ENCODE measurements around the gene MOV10L1. TPM values are rescaled to one million over a fixed set of nuclear protein-coding genes. Genes with fewer than 3 reads are reported as not detected.

The MOV10L1 gene
- total RNA-seq, 1 experiment from 2014 or later, result 0.26 TPM

DNA sequence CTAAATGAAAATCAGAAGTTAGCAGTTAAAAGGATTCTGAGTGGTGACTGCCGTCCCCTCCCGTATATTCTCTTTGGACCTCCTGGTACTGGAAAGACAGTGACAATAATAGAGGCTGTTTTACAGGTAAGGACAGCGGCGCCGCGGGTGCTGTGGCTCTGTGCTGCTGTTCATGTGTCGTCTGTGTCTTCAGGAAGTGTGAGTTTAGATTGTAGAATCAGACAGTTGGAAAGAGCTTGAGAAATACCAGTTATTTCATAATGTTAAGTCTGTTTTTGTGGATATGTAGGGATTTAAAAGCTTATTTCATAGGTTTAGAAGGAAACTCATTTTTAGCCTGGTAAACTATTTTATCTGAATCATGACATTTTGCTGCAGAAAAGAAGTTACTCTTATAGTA lies 53.3 kb downstream of the MOV10L1 start:
- intact Hi-C loops (cut with micrococcal nuclease), result loop anchor here (5.0 kb wide), 1 partner anchor 211 kb away; no protein-coding TSS in a partner anchor
- no TSS peak for BruUV-seq (replicated peaks)
- ATAC-seq (no peak), DNase-seq (no peak)
- CTCF ChIA-PET, result interaction anchor here (0.7 kb wide), 1 partner anchor 181 kb away, joined by 4 read pairs; no protein-coding TSS in a partner anchor
- Histone ChIP-seq H3K4me3 (ENCODE audit: low read length) (no peak overlapping the region), H3K9ac (ENCODE audit: low read length) (no peak overlapping the region), H3K79me2 (ENCODE audit: low read length) (no peaks in the 10 kb centered on the region), H3F3A (ENCODE audit: low read length, unreplicated experiment) (no peaks in the 10 kb centered on the region), H3K27me3 (ENCODE audit: low read length) (no peaks in the 10 kb centered on the region), H3K4me2 (ENCODE audit: low read length) (no peak overlapping the region), H3K4me1 (ENCODE audit: insufficient read depth, low read length) (no peaks in the 10 kb centered on the region; the same call in 1 of the 2 replicates), H3K27ac (ENCODE audit: low read length) (no peak overlapping the region), H3K9me3 (ENCODE audit: low read length) (no peaks in the 10 kb centered on the region), H2AFZ (ENCODE audit: low read length) (no peak overlapping the region), H4K20me1 (ENCODE audit: low read length) (no peaks in the 10 kb centered on the region), H3K36me3 (ENCODE audit: low read depth, low read length) (no peaks in the 10 kb centered on the region), H3K9me2 (replicated peaks; ENCODE audit: low read length) (no peaks in the 10 kb centered on the region)
- TF ChIP-seq EZH2phosphoT487 (IDR thresholded peaks at IDR 0.05; ENCODE audit: borderline replicate concordance, low read length) (no peak), EZH2 (IDR thresholded peaks at IDR 0.05; ENCODE audit: low read length, unreplicated experiment) (no peak)
- TF ChIP-seq, protein P1, sequence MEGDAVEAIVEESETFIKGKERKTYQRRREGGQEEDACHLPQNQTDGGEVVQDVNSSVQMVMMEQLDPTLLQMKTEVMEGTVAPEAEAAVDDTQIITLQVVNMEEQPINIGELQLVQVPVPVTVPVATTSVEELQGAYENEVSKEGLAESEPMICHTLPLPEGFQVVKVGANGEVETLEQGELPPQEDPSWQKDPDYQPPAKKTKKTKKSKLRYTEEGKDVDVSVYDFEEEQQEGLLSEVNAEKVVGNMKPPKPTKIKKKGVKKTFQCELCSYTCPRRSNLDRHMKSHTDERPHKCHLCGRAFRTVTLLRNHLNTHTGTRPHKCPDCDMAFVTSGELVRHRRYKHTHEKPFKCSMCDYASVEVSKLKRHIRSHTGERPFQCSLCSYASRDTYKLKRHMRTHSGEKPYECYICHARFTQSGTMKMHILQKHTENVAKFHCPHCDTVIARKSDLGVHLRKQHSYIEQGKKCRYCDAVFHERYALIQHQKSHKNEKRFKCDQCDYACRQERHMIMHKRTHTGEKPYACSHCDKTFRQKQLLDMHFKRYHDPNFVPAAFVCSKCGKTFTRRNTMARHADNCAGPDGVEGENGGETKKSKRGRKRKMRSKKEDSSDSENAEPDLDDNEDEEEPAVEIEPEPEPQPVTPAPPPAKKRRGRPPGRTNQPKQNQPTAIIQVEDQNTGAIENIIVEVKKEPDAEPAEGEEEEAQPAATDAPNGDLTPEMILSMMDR (conservative IDR thresholded peaks at IDR 0.05; ENCODE audit: low read depth, low read length), result no peak
- POLR2A ChIA-PET (ENCODE audit: unreplicated experiment), result no interaction called here

DNA sequence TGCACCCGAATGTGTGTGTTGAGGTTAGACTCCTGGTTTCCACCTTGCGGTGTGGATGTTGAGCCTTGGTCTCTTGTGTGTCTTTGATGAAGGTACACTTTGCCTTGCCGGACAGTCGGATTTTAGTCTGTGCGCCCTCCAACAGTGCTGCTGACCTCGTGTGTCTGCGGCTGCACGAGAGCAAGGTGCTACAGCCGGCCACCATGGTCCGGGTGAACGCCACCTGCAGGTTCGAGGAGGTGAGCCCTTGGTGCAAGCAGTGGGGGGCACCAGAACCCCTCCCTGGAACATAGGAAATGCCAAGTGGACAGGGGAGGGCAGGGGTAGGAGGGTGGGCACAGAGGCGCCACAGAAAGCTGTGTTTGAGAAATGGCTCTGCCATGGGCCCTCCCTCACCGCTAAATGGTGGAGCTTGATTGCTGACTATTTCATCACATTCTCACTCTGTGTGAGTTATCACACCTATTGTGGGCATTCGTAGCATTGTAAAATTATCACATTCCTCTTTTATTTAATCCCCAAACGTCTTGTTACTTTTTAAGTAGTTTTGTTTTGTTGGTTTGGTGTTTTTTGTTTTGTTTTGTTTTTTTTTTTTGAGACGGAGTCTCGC lies 54.3 kb downstream of the MOV10L1 start:
- Histone ChIP-seq H3F3A (ENCODE audit: low read length, unreplicated experiment) (no peaks in the 10 kb centered on the region), H2AFZ (ENCODE audit: low read length) (no peak overlapping the region), H3K27ac (ENCODE audit: low read length) (no peak overlapping the region), H3K4me1 (ENCODE audit: insufficient read depth, low read length) (no peaks in the 10 kb centered on the region; the same call in 1 of the 2 replicates), H3K9me2 (replicated peaks; ENCODE audit: low read length) (no peaks in the 10 kb centered on the region), H3K36me3 (ENCODE audit: low read depth, low read length) (no peaks in the 10 kb centered on the region), H3K9me3 (ENCODE audit: low read length) (no peaks in the 10 kb centered on the region), H3K79me2 (ENCODE audit: low read length) (no peaks in the 10 kb centered on the region), H4K20me1 (ENCODE audit: low read length) (no peaks in the 10 kb centered on the region), H3K9ac (ENCODE audit: low read length) (no peak overlapping the region), H3K4me2 (ENCODE audit: low read length) (no peak overlapping the region), H3K4me3 (ENCODE audit: low read length) (no peak overlapping the region), H3K27me3 (ENCODE audit: low read length) (no peaks in the 10 kb centered on the region)
- ChIA-PET CTCF (no interaction called here), POLR2A (ENCODE audit: unreplicated experiment) (no interaction called here)
- DNase-seq (no peak), ATAC-seq (no peak)
- TF ChIP-seq EZH2 (IDR thresholded peaks at IDR 0.05; ENCODE audit: low read length, unreplicated experiment) (no peak), EZH2phosphoT487 (IDR thresholded peaks at IDR 0.05; ENCODE audit: borderline replicate concordance, low read length) (no peak)
- TF ChIP-seq, protein P1 (conservative IDR thresholded peaks at IDR 0.05; ENCODE audit: low read depth, low read length), result no peak
- intact Hi-C loops (cut with micrococcal nuclease), result loop anchor here (5.0 kb wide), 1 partner anchor 212 kb away; no protein-coding TSS in a partner anchor
- no TSS peak for BruUV-seq (replicated peaks)

DNA sequence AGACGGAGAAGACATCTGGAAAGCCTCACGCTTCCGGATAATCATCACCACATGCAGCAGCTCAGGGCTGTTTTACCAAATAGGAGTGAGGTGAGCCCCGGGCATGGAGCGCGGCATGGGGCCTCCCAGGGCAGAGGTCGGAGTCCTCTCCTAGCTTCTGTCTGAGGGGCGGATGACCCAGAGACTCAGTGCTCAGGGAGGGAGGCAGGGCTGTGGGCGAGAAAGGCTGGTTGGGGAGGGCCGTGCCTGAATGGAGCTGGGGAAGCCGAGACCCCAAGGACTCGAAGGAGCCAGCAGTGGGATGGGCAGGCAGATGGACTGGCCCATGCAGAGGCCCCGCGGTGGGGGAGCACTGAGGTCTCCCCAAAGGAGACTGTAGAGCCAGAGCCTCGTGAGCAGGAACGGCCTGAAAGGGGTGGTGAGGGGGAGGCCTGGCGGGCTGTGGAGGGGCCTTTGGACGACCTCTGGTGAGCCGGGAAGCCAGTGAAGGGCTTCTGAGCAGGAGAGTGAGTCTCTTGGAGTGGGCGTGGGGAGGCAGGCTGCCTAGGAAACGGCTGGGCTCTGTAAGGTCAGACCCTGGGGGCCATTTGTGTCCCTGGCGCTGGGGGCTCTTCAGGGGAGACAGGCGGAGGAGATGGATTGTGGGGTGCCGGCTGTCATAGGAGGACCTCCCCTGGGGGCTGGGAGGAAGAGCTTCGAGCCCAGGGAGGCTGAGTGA lies 56.1 kb downstream of the MOV10L1 start:
- Histone ChIP-seq H3K4me3 (ENCODE audit: low read length) (no peak overlapping the region), H3K9me3 (ENCODE audit: low read length) (no peaks in the 10 kb centered on the region), H3K79me2 (ENCODE audit: low read length) (no peaks in the 10 kb centered on the region), H3K27ac (ENCODE audit: low read length) (no peak overlapping the region), H3K27me3 (ENCODE audit: low read length) (no peaks in the 10 kb centered on the region), H3K36me3 (ENCODE audit: low read depth, low read length) (no peaks in the 10 kb centered on the region), H2AFZ (ENCODE audit: low read length) (no peak overlapping the region), H3F3A (ENCODE audit: low read length, unreplicated experiment) (no peaks in the 10 kb centered on the region), H3K9me2 (replicated peaks; ENCODE audit: low read length) (no peaks in the 10 kb centered on the region), H3K4me2 (ENCODE audit: low read length) (no peak overlapping the region), H3K4me1 (ENCODE audit: insufficient read depth, low read length) (no peaks in the 10 kb centered on the region), H4K20me1 (ENCODE audit: low read length) (no peaks in the 10 kb centered on the region), H3K9ac (ENCODE audit: low read length) (no peak overlapping the region)
- no peak for TF ChIP-seq EZH2 (IDR thresholded peaks at IDR 0.05; ENCODE audit: low read length, unreplicated experiment)
- TF ChIP-seq, protein P1 (conservative IDR thresholded peaks at IDR 0.05; ENCODE audit: low read depth, low read length), result no peak
- TF ChIP-seq EZH2phosphoT487 (IDR thresholded peaks at IDR 0.05; ENCODE audit: borderline replicate concordance, low read length), result no peak
- no TSS peak for BruUV-seq (replicated peaks)
- ChIA-PET CTCF (no interaction called here), POLR2A (ENCODE audit: unreplicated experiment) (no interaction called here)
- ATAC-seq (no peak), DNase-seq (no peak)
- intact Hi-C loops (cut with micrococcal nuclease), result no loop called here
